Testis (tissue), 3 donors: Measurements from ENCODE around the gene GGA3. TPM values are rescaled to one million over a fixed set of nuclear protein-coding genes. Genes with fewer than 3 reads are reported as not detected.
"Not testable (repeated sequence)": the region's sequence is repeated elsewhere in the genome, so short reads cannot be mapped to it uniquely, and the experiment has no call there.

Experiments used
- DNase-seq: peaks from one replicate; pipeline ENCODE4 v3.0.0-alpha.2; 2019
- H3K27ac ChIP-seq, 2 donors: fragments of 200-600 bp; sonication (generic); one replicate each; pipeline ENCODE4 v1.5.1; 2019
- H3K27me3 ChIP-seq: fragments of 200-600 bp; sonication (generic); one replicate; pipeline ENCODE4 v1.5.1; 2019
- H3K36me3 ChIP-seq: fragments of 200-600 bp; sonication (generic); one replicate; pipeline ENCODE4 v1.5.1; 2017; ENCODE audit warnings: low read depth; ENCODE audit errors: missing control alignments
- H3K4me1 ChIP-seq: fragments of 200-600 bp; sonication (generic); one replicate; pipeline ENCODE4 v1.5.1; 2019
- H3K4me3 ChIP-seq, 2 donors: fragments of 200-600 bp; sonication (generic); one replicate each; pipeline ENCODE4 v1.5.1; 2017 to 2019
- H3K9me3 ChIP-seq: fragments of 200-600 bp; sonication (generic); one replicate; pipeline ENCODE4 v1.5.1; 2017
- CTCF ChIP-seq, 3 experiments: fragments of 450-650 bp in 2 of 3; fragments of 200-600 bp in 1 of 3; sonication (generic) in 1 of 3; IDR thresholded peaks; one replicate each; pipeline ENCODE4 v1.5.1; 2016 to 2019; ENCODE audit warnings: antibody characterized with exemption in 3 of 3, mild to moderate bottlenecking in 2 of 3, moderate library complexity in 1 of 3
- POLR2A ChIP-seq: fragments of 450-650 bp; IDR thresholded peaks from one replicate; pipeline ENCODE4 v1.6.1; 2017; ENCODE audit warnings: antibody characterized with exemption, mild to moderate bottlenecking, moderate library complexity
- WGBS, 2 donors: methylation state at CpG; one replicate each; pipeline ENCODE4 v1.1.5; 2018; 5-methylcytosine and 5-hydroxymethylcytosine counted together
- intact Hi-C: fragments of 100-400 bp; cut with DNase I; formaldehyde crosslinking; loops from one replicate; pipeline ENCODE4 v1.15.1; 2023; ENCODE audit warnings: low total_unique reads
- polyA plus RNA-seq: library from polyadenylated mRNA; stranded (reverse); fragments of 350-450 nt; fragmentation: Illumina TruSeq; extraction: RNeasy Lipid Tissue Mini Kit (QIAGEN cat#74804); gene quantifications from one replicate; pipeline ENCODE4 v1.2.3, GENCODE V29; 2014; ENCODE audit warnings: low read depth, low replicate concordance; ENCODE audit not compliant: insufficient read depth
- total RNA-seq, 2 donors: library from RNA; depleted of rRNA; stranded (reverse); fragments of >200 nt; gene quantifications; one replicate each; pipeline ENCODE4 v1.2.3, GENCODE V29; 2016

The GGA3 gene
- total and polyA plus RNA-seq, 3 donors from 2014 or later: 42.9 to 50.2 (median 46.8) TPM

- TF ChIP-seq POLR2A (no peak), CTCF (IDR thresholded peaks at IDR 0.05) (no peak)
- no peaks in the 10 kb centered on the region for H3K9me3 ChIP-seq
- H3K4me1 ChIP-seq: no peaks in the 10 kb centered on the region
- DNase-seq: no peak
- no peaks in the 10 kb centered on the region for H3K36me3 ChIP-seq
- 87 to 96% methylated on average over 3 of the region's 3 CpGs for WGBS, 2 donors
- H3K27me3 ChIP-seq: no peaks in the 10 kb centered on the region
- intact Hi-C loops: no loop called here
- H3K27ac ChIP-seq: no peak overlapping the region
- no peak overlapping the region for H3K4me3 ChIP-seq
These were observed 41.6 kb downstream of the GGA3 start for GRCh38 chr17:75219815-75220214.

- TF ChIP-seq CTCF (IDR thresholded peaks at IDR 0.05) (no peak), POLR2A (no peak)
- H3K4me1 ChIP-seq: no peaks in the 10 kb centered on the region
- H3K4me3 ChIP-seq: no peak overlapping the region
- H3K36me3 ChIP-seq: no peaks in the 10 kb centered on the region
- DNase-seq: no peak
- WGBS, 2 donors: 94 to 96% methylated on average over 6 of the region's 6 CpGs
- no peaks in the 10 kb centered on the region for H3K9me3 ChIP-seq
- intact Hi-C loops: no loop called here
- no peaks in the 10 kb centered on the region for H3K27me3 ChIP-seq
- no peak overlapping the region for H3K27ac ChIP-seq
These were observed 43.3 kb downstream of the GGA3 start for GRCh38 chr17:75218131-75218530.

GRCh38 chr17:75209061-75209460 is 52.3 kb downstream of the GGA3 start:
- Histone ChIP-seq H3K4me1 (peaks cover 7% of the 10 kb centered on the region), H3K4me3 (no peak overlapping the region), H3K9me3 (no peaks in the 10 kb centered on the region), H3K36me3 (no peaks in the 10 kb centered on the region), H3K27ac (no peak overlapping the region), H3K27me3 (no peaks in the 10 kb centered on the region)
- no peak for DNase-seq
- intact Hi-C loops: loop anchor here (10.0 kb wide), 1 partner anchor 94 kb away; no protein-coding TSS in a partner anchor
- 72 to 82% methylated on average over 3 of the region's 3 CpGs for WGBS, 2 donors
- TF ChIP-seq POLR2A: no peak
- TF ChIP-seq CTCF (IDR thresholded peaks at IDR 0.05): no peak

- Histone ChIP-seq H3K36me3 (no peaks in the 10 kb centered on the region), H3K4me1 (peaks cover 7% of the 10 kb centered on the region), H3K27ac (no peak overlapping the region), H3K27me3 (no peaks in the 10 kb centered on the region), H3K4me3 (no peak overlapping the region), H3K9me3 (no peaks in the 10 kb centered on the region)
- intact Hi-C loops: loop anchor here (10.0 kb wide), 1 partner anchor 93 kb away; no protein-coding TSS in a partner anchor
- no peak for DNase-seq
- no peak for TF ChIP-seq CTCF (IDR thresholded peaks at IDR 0.05)
- WGBS, 2 donors: 86 to 88% methylated on average over 9 of the region's 9 CpGs
These were observed 53.2 kb downstream of the GGA3 start for GRCh38 chr17:75208161-75208560.

- DNase-seq: no peak
- Histone ChIP-seq H3K4me3 (no peak overlapping the region), H3K4me1 (peaks cover 7% of the 10 kb centered on the region), H3K36me3 (no peaks in the 10 kb centered on the region), H3K27ac (no peak overlapping the region), H3K9me3 (no peaks in the 10 kb centered on the region), H3K27me3 (no peaks in the 10 kb centered on the region)
- 70 to 75% methylated on average over 3 to 12 of the region's 12 CpGs for WGBS, 2 donors
- no peak for TF ChIP-seq CTCF (IDR thresholded peaks at IDR 0.05)
- TF ChIP-seq POLR2A: no peak
- intact Hi-C loops: loop anchor here (10.0 kb wide), 1 partner anchor 93 kb away; no protein-coding TSS in a partner anchor
These were observed 53.6 kb downstream of the GGA3 start for GRCh38 chr17:75207760-75208159.

GRCh38 chr17:75207050-75207407 is 54.4 kb downstream of the GGA3 start:
- intact Hi-C loops: loop anchor here (10.0 kb wide), 1 partner anchor 92 kb away; no protein-coding TSS in a partner anchor
- H3K27me3 ChIP-seq, H3K4me1 ChIP-seq, DNase-seq, H3K9me3 ChIP-seq, H3K27ac ChIP-seq, H3K36me3 ChIP-seq, H3K4me3 ChIP-seq: not testable (repeated sequence)
- 64 to 69% methylated on average over 8 of the region's 8 CpGs for WGBS, 2 donors
